Activated T-cell treated with anti-CD3 and anti-CD28 coated beads, Interleukin-2, amount 50 U/mL, for 72 hours (primary cell): ENCODE measurements around the gene FAT1. TPM values are rescaled to one million over a fixed set of nuclear protein-coding genes. Genes with fewer than 3 reads are reported as not detected.

Experiments
- ATAC-seq, 2 donors: fragments of 150-1000 bp; cut with Tn5 transposase; replicated peaks in 1 of 2; 2 replicates each; pipeline ENCODE4 v1.10.0; 2021; ENCODE audit warnings: moderate library complexity in 2 of 2, mild to moderate bottlenecking in 1 of 2
- DNase-seq, 2 donors: peaks; one replicate each; pipeline ENCODE4 v3.0.0; 2021 to 2022; ENCODE audit warnings: mixed read lengths in 1 of 2
- H3K27ac Mint-ChIP-seq: one replicate; pipeline ENCODE4 v1.8.0; 2022; ENCODE audit warnings: mild to moderate bottlenecking, moderate library complexity, mixed read lengths
- H3K27me3 Mint-ChIP-seq: one replicate; pipeline ENCODE4 v1.8.0; 2022; ENCODE audit warnings: low read depth, mixed read lengths
- H3K36me3 Mint-ChIP-seq, 2 donors: one replicate each; pipeline ENCODE4 v1.8.0; 2022; ENCODE audit warnings: mixed read lengths in 2 of 2, mild to moderate bottlenecking in 1 of 2; ENCODE audit not compliant: insufficient read depth in 2 of 2
- H3K4me1 Mint-ChIP-seq: one replicate; pipeline ENCODE4 v1.8.0; 2022; ENCODE audit warnings: low read depth, mixed read lengths
- H3K4me3 Mint-ChIP-seq, 2 donors: one replicate each; pipeline ENCODE4 v1.8.0; 2022; ENCODE audit warnings: mild to moderate bottlenecking in 2 of 2, mixed read lengths in 2 of 2, moderate library complexity in 2 of 2
- H3K9me3 Mint-ChIP-seq, 2 donors: one replicate each; pipeline ENCODE4 v1.8.0; 2022; ENCODE audit warnings: mixed read lengths in 2 of 2
- total RNA-seq, 2 donors: library from RNA; stranded (reverse); gene quantifications; one replicate each; pipeline ENCODE4 v1.2.3, GENCODE V29; 2022

Gene FAT1
- total RNA-seq, 2 donors from 2014 or later: 0.07 to 0.36 TPM

DNA sequence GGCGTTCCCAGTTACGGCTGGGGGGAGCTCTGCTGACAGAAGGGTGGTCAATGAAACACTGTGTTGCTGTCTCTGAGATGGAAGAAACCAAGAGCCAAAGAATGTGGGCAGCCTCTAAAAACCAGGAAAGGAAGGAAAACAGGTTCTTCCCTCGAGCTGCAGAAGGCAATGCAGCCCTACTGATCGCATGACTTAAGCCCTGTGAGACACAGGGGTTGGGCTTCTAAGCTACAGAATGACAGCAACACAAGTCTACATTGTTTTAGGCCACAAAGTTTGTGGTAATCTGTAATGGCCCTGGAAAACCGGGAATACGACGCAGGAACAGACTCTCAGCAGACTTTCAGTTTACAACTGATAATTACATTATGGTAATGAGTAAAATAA lies 130.1 kb downstream of the FAT1 start:
- no peaks in the 10 kb centered on the region for H3K36me3 Mint-ChIP-seq
- H3K4me3 Mint-ChIP-seq: no peak overlapping the region
- H3K9me3 Mint-ChIP-seq: no peaks in the 10 kb centered on the region
- ATAC-seq: no peak
- DNase-seq: no peak
- H3K27ac Mint-ChIP-seq: no peak overlapping the region
- no peaks in the 10 kb centered on the region for H3K4me1 Mint-ChIP-seq
- H3K27me3 Mint-ChIP-seq: peaks cover 6% of the 10 kb centered on the region

DNA sequence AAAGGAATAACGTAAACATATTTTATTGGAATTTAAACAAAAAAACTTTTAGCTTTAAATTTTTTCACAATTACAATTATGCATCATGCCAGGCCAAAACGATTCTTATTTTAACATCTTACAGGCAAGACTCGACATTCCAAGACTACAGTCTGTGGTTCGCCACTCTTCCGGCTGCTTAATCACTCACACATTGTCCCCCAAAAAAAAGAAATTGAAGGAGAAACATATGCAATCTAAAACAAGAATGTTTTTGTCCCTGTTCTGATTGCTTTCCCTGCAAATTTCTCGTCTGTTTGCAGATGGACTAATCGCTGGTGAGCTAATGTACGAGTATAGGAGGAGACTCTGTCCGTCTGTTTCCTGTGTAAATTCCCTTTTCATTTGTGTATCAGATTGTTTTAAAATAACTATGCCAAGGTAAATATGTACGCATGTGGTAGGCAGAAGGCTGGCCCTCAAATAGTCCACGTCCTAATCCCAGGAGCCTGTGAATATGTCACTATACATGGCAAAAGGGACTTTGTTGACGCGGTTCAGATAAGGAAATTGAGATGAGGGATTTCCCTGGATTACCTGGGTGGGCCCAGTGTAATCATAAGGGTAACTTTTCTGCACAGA lies 130.6 kb downstream of the FAT1 start:
- Mint-ChIP-seq H3K9me3 (no peaks in the 10 kb centered on the region), H3K36me3 (no peaks in the 10 kb centered on the region), H3K27me3 (peaks cover 6% of the 10 kb centered on the region), H3K27ac (no peak overlapping the region), H3K4me1 (no peaks in the 10 kb centered on the region), H3K4me3 (no peak overlapping the region)
- no peak for DNase-seq
- no peak for ATAC-seq

DNA sequence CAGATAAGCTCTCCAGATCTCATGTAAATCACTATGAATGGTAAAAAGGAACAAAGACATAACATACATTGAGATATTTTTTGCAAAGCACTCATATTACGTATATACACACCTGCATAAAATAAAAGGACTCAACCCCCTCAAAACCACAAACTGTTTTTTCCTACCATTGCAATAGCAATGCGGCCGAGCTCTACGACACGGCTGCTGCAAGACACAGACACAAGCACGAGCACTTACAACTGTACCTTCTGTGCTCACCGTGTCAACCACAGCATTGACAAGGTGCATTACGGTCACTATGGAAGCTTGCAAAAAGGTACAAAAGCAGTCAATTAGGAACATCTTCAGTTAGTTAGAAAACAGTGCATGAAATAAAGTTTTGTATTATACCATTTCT lies 131.2 kb downstream of the FAT1 start:
- ATAC-seq (no peak), DNase-seq (no peak)
- Mint-ChIP-seq H3K27me3 (peaks cover 6% of the 10 kb centered on the region), H3K36me3 (no peaks in the 10 kb centered on the region), H3K9me3 (no peaks in the 10 kb centered on the region), H3K4me3 (no peak overlapping the region), H3K27ac (no peak overlapping the region), H3K4me1 (no peaks in the 10 kb centered on the region)

DNA sequence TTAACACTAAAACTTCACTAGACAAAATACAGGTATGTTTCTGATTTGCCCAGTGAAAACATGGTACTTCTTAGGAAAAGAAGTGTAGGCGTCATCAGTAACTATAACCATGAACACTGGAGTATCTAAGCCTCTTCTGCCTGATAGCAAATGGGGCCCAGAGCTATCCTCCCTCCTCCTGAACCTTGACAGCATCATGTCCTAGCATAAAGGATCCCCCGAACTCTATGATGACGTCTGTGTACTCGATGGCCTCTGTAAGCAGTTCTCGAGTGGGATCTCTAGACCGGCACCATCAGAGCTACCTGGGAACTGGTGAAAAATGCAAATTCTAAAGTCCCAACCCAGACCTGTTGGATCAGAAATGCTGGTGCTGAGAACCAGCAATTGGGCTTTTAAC lies 132.0 kb downstream of the FAT1 start:
- H3K9me3 Mint-ChIP-seq: no peaks in the 10 kb centered on the region
- ATAC-seq (no peak), DNase-seq (no peak)
- H3K27me3 Mint-ChIP-seq: peaks cover 6% of the 10 kb centered on the region
- no peaks in the 10 kb centered on the region for H3K4me1 Mint-ChIP-seq
- no peak overlapping the region for H3K27ac Mint-ChIP-seq
- H3K4me3 Mint-ChIP-seq: no peak overlapping the region
- no peaks in the 10 kb centered on the region for H3K36me3 Mint-ChIP-seq

DNA sequence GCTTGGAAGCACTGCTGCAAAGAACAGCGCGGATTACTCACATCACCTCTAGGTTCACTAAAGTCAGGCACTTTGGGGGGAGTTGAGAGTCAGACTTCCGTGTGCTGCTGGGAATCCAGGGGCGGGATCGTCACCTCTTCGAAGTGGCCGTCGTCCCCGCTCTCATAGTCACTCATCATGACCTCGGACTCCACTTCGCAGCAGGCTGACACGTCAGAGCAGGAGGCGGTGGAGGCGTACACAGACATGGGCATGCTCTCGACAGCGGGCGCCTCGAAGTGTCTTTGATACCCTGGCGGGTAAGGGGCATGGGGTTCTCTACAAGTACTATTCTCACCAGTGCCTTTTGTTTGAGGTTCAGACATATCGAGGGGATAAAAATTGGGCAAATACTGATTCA lies 135.2 kb downstream of the FAT1 start:
- Mint-ChIP-seq H3K27me3 (peaks cover 6% of the 10 kb centered on the region), H3K9me3 (no peaks in the 10 kb centered on the region), H3K36me3 (no peaks in the 10 kb centered on the region), H3K4me3 (no peak overlapping the region), H3K4me1 (no peaks in the 10 kb centered on the region), H3K27ac (no peak overlapping the region)
- DNase-seq: no peak
- no peak for ATAC-seq

DNA sequence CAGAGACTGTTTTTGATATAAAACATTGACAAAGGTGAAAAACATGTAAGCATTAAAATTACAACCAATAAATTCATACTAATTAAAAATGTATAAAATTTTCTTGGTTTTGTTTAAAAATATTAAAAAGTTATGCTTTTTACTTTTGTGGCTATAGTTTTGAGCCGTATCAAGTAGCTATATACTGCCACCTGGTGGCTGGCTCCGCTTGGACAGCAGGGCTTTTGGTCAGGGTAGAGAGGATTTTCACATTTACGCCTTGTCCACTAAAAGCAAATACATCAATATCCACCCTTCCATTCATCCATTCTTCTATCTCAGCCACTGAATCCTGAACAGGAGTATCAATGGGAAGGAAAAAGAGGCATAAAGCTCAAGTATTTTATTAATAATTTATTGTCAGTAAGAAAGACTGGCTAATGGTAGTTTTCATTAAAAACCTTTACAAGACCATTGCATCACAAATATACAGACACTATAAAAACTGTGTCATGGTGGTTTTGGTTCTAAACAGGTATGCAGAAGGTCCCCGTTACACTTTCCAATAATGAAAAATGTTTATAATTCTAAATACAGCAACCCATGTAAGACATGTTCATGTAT lies 136.1 kb downstream of the FAT1 start:
- no peaks in the 10 kb centered on the region for H3K36me3 Mint-ChIP-seq
- DNase-seq (peak; percentile 58 to 65), ATAC-seq (no peak)
- H3K9me3 Mint-ChIP-seq: no peaks in the 10 kb centered on the region
- no peaks in the 10 kb centered on the region for H3K27me3 Mint-ChIP-seq
- no peaks in the 10 kb centered on the region for H3K4me1 Mint-ChIP-seq
- H3K27ac Mint-ChIP-seq: no peak overlapping the region
- H3K4me3 Mint-ChIP-seq: no peak overlapping the region

DNA sequence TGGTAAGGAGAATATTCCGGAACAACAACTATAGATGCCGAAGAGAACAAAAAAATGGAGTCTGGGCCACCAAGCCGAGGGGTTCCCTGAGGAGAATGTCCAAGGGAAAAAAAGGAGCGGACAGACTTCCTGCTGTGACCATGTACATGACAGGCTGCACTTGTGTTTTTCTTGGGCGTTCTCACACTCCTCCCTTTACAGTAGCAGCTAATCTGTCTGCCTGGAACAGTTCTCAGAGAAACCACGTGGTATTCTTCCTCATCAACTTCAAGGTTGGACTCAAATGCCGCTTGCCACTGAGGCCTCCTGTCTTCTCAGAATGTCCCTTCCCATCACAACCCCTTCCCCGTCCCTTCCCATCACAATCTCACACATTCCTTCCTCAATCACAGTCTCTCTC lies 137.5 kb downstream of the FAT1 start:
- H3K27me3 Mint-ChIP-seq: no peaks in the 10 kb centered on the region
- no peaks in the 10 kb centered on the region for H3K36me3 Mint-ChIP-seq
- ATAC-seq (no peak), DNase-seq (no peak)
- no peaks in the 10 kb centered on the region for H3K4me1 Mint-ChIP-seq
- H3K9me3 Mint-ChIP-seq: peaks cover 2% of the 10 kb centered on the region in 2 donors
- no peak overlapping the region for H3K27ac Mint-ChIP-seq
- H3K4me3 Mint-ChIP-seq: no peak overlapping the region

DNA sequence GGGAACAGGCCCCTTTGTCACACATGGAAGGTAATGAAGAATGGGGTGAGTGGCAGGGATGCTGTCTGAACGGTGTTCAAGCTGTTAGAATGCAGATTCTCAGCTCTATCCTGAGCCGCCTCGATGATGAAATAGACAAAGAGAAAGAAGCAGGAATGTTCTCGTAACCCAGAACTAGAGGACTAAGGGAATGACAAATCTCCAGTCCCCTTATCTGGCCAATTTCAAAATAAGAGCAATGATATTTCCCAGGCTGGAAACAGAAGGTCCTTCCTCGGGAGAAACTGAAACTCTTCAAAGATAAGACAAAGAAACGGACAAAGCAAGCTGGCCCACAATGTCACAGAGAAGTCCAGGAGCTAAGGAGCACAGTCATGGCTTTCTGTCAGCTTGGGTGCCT lies 138.7 kb downstream of the FAT1 start:
- H3K9me3 Mint-ChIP-seq: peaks cover 2% of the 10 kb centered on the region in 2 donors
- no peak for DNase-seq
- no peaks in the 10 kb centered on the region for H3K4me1 Mint-ChIP-seq
- no peaks in the 10 kb centered on the region for H3K36me3 Mint-ChIP-seq
- H3K27ac Mint-ChIP-seq: no peak overlapping the region
- H3K4me3 Mint-ChIP-seq: no peak overlapping the region
- H3K27me3 Mint-ChIP-seq: no peaks in the 10 kb centered on the region
- ATAC-seq: no peak

DNA sequence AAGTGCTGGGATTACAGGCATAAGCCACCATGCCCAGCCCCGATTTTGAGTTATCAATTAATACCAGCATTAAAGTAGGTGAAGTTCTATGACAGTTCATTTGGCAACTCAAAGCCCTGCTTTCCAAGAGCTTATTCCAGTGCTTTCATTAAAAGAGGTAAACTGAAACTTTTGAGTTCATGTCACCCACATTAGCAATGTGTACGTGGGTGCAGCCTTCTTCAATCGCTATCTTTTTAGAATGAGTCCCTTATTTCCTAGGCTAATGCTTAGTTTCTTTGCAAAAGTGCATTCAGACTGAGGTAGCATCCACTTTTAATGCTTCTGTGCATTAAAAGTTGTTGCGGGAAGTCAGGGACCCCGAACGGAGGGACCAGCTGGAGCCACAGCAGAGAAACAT lies 142.2 kb downstream of the FAT1 start:
- H3K36me3 Mint-ChIP-seq: no peaks in the 10 kb centered on the region
- H3K4me3 Mint-ChIP-seq: no peak overlapping the region
- no peaks in the 10 kb centered on the region for H3K4me1 Mint-ChIP-seq
- DNase-seq (no peak), ATAC-seq (no peak)
- no peak overlapping the region for H3K27ac Mint-ChIP-seq
- H3K9me3 Mint-ChIP-seq: peaks cover 2% of the 10 kb centered on the region in 2 donors
- H3K27me3 Mint-ChIP-seq: no peaks in the 10 kb centered on the region

DNA sequence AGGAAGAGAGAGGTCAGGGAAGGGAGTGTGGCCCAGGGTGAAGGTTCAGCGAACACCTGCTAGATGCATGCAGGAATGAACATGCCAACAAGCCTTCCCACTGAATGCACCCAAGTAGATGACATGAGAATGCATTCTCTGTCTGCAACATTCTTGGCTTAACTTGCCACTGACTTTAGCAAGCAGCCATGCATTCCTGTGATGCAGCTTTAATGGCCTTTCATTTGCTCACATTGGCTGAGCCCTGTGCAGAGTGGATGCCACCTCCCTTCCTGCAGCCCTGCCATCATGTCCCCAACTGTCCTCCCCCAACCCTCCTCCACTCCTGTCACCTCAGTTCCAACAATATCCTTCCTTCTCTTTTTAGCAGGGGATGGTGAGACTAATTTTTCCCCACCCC lies 143.0 kb downstream of the FAT1 start:
- no peak for DNase-seq
- Mint-ChIP-seq H3K36me3 (no peaks in the 10 kb centered on the region), H3K4me1 (no peaks in the 10 kb centered on the region), H3K9me3 (peaks cover 2% of the 10 kb centered on the region in 2 donors), H3K27me3 (no peaks in the 10 kb centered on the region), H3K4me3 (no peak overlapping the region), H3K27ac (no peak overlapping the region)
- no peak for ATAC-seq

DNA sequence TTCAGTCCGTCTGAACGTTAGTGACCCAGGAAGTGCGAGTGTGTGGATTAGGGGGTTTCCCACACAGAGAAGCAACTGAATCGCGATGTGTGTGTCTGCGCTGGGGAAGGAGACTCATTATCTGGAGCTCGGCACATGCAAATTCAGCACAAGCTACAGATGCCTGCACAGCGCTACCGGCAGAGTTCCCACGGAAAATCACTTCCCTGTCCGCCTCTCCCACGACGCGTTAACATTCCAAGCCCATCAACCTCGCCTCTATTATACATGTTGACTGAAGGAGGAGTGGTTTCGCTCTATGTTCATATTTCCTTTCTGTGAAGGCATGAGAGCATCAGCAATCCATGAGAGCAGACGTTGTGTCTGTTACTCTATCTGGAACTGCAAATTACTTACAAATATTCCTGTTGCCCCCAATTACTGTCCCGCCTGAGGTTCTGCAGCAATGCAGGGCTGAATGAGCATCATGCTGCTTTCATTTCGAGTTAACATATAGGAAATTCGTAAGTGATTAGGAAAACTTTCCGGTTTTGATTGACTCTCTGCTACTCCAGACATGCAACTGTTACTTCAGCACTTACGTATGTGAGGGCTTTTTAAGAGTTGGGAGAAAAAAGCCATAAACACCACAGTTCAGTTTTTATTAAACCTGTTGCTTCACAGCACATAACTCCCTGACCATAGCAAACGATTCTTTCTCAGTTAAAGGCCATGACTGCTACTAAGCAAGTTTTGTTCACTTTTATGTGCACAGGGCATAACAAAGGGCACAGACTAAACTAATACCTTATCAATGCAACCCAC lies 153.3 kb downstream of the FAT1 start:
- Mint-ChIP-seq H3K27me3 (no peaks in the 10 kb centered on the region), H3K36me3 (no peaks in the 10 kb centered on the region)
- DNase-seq: no peak

DNA sequence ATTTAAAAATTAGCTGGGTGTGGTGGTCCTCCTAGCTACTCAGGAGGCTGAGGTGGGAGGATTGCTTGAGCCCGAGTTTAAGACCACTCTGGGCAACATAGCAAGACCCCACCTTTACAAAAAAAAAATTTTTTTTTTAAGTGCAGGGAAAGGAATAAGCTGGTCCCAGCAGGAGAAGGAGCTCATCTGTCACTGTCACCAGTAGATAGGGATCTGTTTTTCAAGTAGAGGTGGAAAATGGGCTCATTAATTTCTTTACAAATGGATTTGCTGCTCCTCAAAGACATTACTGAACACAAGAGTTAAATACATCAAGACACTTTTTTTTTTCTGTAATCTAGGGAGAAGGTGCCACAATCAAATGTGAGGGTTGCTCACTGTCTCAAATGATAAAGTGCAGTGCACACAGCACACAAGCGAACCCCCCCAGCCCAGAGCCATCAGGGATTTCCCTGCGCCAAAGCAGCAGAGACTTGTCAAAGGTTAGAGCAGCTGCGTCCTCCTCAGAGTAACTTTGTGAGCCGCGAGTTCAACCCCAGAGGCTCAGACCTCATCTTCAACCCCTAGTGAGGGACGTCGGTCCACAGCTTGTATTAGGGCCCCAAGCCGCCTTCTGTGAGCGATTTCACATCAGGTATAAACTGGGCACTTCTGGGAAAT lies 154.0 kb downstream of the FAT1 start:
- DNase-seq: no peak
- Mint-ChIP-seq H3K4me1 (no peaks in the 10 kb centered on the region), H3K4me3 (no peak overlapping the region), H3K27ac (no peak overlapping the region), H3K36me3 (no peaks in the 10 kb centered on the region), H3K9me3 (no peaks in the 10 kb centered on the region), H3K27me3 (no peaks in the 10 kb centered on the region)
- ATAC-seq: no peak

More for the DNA sequence above, 153.3 kb downstream of the FAT1 start:
- Mint-ChIP-seq H3K27ac (no peak overlapping the region), H3K4me3 (no peak overlapping the region), H3K4me1 (no peaks in the 10 kb centered on the region), H3K9me3 (no peaks in the 10 kb centered on the region)
- ATAC-seq: no peak

DNA sequence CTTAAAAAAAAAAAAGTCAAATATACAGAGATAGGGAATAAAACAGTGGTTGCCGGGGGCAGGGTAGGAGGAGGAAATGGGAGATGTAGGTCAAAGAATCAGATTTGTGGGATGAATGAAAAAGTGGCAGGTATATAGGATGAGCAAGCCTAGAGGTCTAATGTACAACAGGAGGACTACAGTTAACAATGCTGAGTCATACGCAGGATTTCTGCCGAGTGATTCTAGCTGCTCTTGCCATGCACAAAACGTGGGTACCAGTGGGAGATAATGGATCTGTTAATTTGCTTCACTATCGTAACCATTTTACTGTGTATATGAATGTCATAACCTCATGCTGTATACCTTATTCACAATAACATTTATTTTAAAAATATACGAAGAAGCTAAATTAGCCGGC lies 157.6 kb downstream of the FAT1 start:
- Mint-ChIP-seq H3K4me3 (no peak overlapping the region), H3K27me3 (no peaks in the 10 kb centered on the region), H3K4me1 (no peaks in the 10 kb centered on the region), H3K27ac (no peak overlapping the region), H3K36me3 (no peaks in the 10 kb centered on the region), H3K9me3 (peaks cover 0 to 4% of the 10 kb centered on the region in 2 donors)
- DNase-seq (no peak), ATAC-seq (no peak)
